Measurements from ENCODE around the gene ITPR1. TPM values are rescaled to one million over a fixed set of nuclear protein-coding genes. Genes with fewer than 3 reads are reported as not detected.

Gene ITPR1
- polyA plus RNA-seq, 1 experiment, result 1.4 TPM

- CTCF ChIA-PET, result no interaction called here
- TF ChIP-seq CTCF (IDR thresholded peaks at IDR 0.05; ENCODE audit: insufficient read depth, low read depth, low read length), result no peak
- DNase-seq (ENCODE audit: low read depth), result no peak
- no peak overlapping the region for H3K4me3 ChIP-seq (ENCODE audit: low read depth, low read length)
- POLR2A ChIA-PET, result no interaction called here
- no peaks in the 10 kb centered on the region for H3K27me3 ChIP-seq (ENCODE audit: control insufficient read depth, insufficient read depth, low read length)
- H3K36me3 ChIP-seq (ENCODE audit: control insufficient read depth, insufficient read depth, low read length), result no peaks in the 10 kb centered on the region
Measured at GRCh38 chr3:4522947-4523346, 29.8 kb downstream of the ITPR1 start.

GRCh38 chr3:4523710-4524698 lies 30.9 kb downstream of the ITPR1 start:
- no peak for TF ChIP-seq CTCF (IDR thresholded peaks at IDR 0.05; ENCODE audit: insufficient read depth, low read depth, low read length)
- DNase-seq (ENCODE audit: low read depth), result no peak
- ChIA-PET CTCF (no interaction called here), POLR2A (no interaction called here)
- Histone ChIP-seq H3K4me3 (ENCODE audit: low read depth, low read length) (no peak overlapping the region), H3K27me3 (ENCODE audit: control insufficient read depth, insufficient read depth, low read length) (no peaks in the 10 kb centered on the region), H3K36me3 (ENCODE audit: control insufficient read depth, insufficient read depth, low read length) (no peaks in the 10 kb centered on the region)

- no peak for TF ChIP-seq CTCF (IDR thresholded peaks at IDR 0.05; ENCODE audit: insufficient read depth, low read depth, low read length)
- Histone ChIP-seq H3K36me3 (ENCODE audit: control insufficient read depth, insufficient read depth, low read length) (no peaks in the 10 kb centered on the region), H3K4me3 (ENCODE audit: low read depth, low read length) (no peak overlapping the region), H3K27me3 (ENCODE audit: control insufficient read depth, insufficient read depth, low read length) (no peaks in the 10 kb centered on the region)
- ChIA-PET POLR2A (no interaction called here), CTCF (no interaction called here)
- no peak for DNase-seq (ENCODE audit: low read depth)
Measured at GRCh38 chr3:4525560-4526223, 32.5 kb downstream of the ITPR1 start.

- Histone ChIP-seq H3K4me3 (ENCODE audit: low read depth, low read length) (no peak overlapping the region), H3K36me3 (ENCODE audit: control insufficient read depth, insufficient read depth, low read length) (no peaks in the 10 kb centered on the region), H3K27me3 (ENCODE audit: control insufficient read depth, insufficient read depth, low read length) (no peaks in the 10 kb centered on the region)
- no peak for DNase-seq (ENCODE audit: low read depth)
- ChIA-PET POLR2A (no interaction called here), CTCF (no interaction called here)
- TF ChIP-seq CTCF (IDR thresholded peaks at IDR 0.05; ENCODE audit: insufficient read depth, low read depth, low read length), result no peak
Measured at GRCh38 chr3:4528320-4528719, 35.2 kb downstream of the ITPR1 start.

- Histone ChIP-seq H3K27me3 (ENCODE audit: control insufficient read depth, insufficient read depth, low read length) (no peaks in the 10 kb centered on the region), H3K4me3 (ENCODE audit: low read depth, low read length) (no peak overlapping the region), H3K36me3 (ENCODE audit: control insufficient read depth, insufficient read depth, low read length) (no peaks in the 10 kb centered on the region)
- TF ChIP-seq CTCF (IDR thresholded peaks at IDR 0.05; ENCODE audit: insufficient read depth, low read depth, low read length), result no peak
- ChIA-PET POLR2A (no interaction called here), CTCF (no interaction called here)
- no peak for DNase-seq (ENCODE audit: low read depth)
Measured at GRCh38 chr3:4528819-4529600, 35.9 kb downstream of the ITPR1 start.
